GM21786 (cell line): ENCODE data around the gene HSDL1.

ENCODE experiments used
- ATAC-seq: cut with Tn5 transposase; IDR thresholded peaks from one replicate; pipeline ENCODE4 v1.9.1; 2021; ENCODE audit not compliant: unreplicated experiment

HSDL1 gene

GRCh38 chr16:84144859-84145639 is at the start of gene HSDL1, which contains the start of gene DNAAF1:
Gene HSDL1, minus strand, starts transcription at chr16:84145177. Its CDS starts 13,856 bp downstream, at chr16:84131321.
Gene DNAAF1, plus strand, starts transcription at chr16:84145308. Its CDS starts 133 bp downstream, at chr16:84145441.
- ATAC-seq: peak; percentile 72

DNA sequence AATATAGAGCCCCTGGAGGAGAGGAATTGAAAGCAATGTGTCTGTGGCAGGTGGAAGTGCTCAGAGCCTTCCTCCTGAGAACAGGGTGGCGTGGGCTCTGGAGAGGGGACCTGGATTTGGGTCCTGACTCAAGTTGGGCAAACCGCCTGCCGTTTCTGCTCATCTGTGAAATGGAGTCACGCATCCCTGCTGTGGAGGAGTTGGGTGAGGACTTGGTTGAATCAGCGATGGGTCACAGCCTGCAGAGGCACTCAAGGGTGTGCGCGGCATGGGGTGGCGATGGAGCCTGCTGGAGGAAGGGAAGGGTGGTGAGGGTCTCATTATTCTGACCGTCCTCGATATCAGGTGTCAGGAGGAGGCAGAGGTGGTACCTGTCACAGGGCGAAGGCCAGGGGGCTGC is 49.0 kb upstream of the HSDL1 start:
- ATAC-seq: no peak

DNA sequence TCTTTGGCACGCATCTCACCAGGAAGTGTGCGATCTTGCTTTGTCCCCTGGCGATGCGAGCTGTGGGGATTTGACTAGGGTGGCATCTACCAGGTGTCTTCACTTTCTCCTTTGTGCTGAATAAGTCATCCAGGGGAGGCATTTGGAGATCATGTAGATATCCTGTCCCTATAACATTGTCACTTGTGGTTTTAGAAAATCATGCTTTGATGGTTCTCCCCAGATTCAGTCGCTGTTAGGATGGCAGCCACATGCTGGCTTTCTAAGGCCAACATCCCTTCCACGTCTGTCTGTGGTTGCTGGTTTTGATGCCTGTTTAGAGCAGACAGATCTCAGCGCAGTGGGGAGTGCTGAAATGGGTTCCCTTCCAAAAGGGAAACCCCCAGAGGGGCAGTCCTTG is 48.5 kb upstream of the HSDL1 start:
- ATAC-seq: no peak

DNA sequence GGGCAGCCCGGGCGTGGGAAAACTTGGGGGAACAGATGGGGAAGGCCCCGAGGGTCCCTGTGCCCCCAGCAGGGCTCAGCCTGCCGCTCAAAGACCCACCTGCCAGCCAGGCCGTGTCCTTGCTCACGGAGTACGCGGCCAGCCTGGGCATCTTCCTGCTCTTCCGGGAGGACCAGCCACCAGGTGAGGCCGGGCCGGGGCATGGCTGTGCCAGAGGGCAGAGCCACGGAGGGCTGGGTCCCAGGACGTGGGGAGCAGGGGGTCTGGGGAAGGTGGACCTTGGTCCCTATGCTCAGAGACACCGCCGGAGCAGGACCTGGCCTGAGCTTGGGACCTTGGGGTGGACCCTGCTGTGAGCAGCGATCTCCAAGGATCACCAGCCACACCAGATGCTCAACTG is 46.5 kb upstream of the HSDL1 start:
- ATAC-seq: no peak

GRCh38 chr16:84190731-84191388 is 45.9 kb upstream of the HSDL1 start, which contains the start of gene ADAD2:
Gene ADAD2, plus strand, starts transcription at chr16:84191157. Its CDS starts 74 bp downstream, at chr16:84191231.
- no peak for ATAC-seq

DNA sequence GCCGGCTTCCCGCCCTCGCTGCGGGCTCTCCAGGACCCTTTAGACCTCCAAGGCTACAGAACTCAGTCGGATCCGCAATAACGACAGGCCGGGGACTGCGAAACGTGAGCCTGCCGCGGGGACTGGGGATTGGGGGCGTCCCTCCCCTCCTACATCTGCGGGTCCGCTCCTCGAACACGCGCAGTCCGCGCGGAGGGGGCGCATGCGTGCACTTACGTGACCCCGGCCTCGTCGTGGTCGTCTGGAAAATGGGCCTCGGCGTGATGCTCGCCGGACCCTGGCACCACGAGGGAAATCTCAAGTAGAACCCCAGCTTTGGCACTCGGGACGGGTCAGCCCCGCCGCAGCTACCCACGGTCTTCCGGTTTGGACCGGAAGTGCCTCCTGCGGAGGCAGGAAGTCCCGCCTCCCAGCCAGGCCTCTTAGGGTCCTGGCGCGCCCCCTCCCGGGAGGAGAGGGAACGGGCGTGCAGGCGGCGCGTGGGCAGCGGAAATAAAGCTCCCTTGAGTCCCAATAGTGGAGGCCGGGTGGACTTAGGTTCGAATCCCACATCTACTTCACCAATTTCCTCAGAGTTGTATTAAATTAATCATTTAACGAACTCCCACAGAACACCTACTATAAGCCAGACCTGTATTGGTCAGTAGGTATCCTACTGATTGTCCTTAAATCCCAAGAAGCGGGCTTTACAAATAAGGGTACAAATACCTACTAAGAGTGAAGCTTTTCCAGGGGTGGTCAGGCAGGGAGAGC is 41.9 kb upstream of the HSDL1 start, which contains the start of gene TAF1C:
TSS of gene TAF1C (minus strand) at position 373 of the 753 bp plus-strand sequence. CDS start 2,069 bp downstream, outside the sequence.
- ATAC-seq: peak; percentile 93

DNA sequence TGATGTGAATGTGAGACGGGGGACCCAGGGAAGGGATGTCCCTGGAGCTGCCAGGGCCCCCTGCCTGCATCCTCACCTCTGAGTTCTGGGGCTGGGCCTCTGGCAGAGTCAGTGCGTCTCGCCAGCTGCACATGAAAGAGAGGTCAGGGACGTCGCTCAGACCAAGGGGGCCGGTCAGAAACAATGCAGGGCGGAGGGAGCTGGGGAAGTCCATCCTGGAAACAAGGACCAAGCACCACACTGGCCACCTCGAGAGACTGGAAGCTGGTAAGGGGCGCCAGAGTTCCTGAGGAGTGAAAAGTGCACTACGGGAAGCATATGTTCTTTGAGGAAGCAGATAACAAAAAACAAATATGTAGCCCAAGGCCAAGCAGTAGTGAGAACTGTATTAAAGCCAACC is 39.8 kb upstream of the HSDL1 start:
- no peak for ATAC-seq

DNA sequence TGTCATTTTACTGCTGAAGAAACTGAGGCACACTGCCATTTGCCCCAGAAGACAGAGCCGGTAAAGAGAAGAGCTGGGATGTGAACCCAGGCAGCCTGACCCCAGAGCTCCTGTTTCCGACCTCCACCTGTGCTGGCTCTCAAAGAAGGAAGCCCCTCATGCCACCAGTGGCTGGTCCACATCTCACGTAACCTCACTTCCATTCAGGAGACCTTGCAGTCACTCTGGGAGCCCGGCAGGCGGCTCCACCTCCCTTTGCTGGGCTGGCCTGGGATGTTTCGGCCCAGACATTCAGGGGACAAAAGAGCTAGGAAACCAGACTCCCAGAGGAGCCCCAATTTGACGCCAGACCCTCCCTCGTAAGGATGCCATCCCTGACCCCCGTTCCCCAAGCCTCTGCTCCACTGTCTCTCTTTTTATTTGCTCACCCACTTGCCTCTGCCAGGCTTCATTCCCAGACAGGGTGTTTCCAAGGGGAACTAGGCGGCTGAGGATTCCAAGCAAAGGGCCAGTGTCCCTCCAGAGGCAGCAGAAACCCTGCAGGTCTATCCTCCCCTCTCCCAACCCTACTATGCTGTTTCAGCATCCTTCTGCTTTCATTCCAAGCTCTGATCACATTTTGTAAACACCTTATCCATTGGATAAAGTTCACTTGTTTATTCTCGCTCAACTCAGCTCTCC is 39.1 kb upstream of the HSDL1 start:
- no peak for ATAC-seq

GRCh38 chr16:84183572-84183875 is 38.5 kb upstream of the HSDL1 start:
- no peak for ATAC-seq

DNA sequence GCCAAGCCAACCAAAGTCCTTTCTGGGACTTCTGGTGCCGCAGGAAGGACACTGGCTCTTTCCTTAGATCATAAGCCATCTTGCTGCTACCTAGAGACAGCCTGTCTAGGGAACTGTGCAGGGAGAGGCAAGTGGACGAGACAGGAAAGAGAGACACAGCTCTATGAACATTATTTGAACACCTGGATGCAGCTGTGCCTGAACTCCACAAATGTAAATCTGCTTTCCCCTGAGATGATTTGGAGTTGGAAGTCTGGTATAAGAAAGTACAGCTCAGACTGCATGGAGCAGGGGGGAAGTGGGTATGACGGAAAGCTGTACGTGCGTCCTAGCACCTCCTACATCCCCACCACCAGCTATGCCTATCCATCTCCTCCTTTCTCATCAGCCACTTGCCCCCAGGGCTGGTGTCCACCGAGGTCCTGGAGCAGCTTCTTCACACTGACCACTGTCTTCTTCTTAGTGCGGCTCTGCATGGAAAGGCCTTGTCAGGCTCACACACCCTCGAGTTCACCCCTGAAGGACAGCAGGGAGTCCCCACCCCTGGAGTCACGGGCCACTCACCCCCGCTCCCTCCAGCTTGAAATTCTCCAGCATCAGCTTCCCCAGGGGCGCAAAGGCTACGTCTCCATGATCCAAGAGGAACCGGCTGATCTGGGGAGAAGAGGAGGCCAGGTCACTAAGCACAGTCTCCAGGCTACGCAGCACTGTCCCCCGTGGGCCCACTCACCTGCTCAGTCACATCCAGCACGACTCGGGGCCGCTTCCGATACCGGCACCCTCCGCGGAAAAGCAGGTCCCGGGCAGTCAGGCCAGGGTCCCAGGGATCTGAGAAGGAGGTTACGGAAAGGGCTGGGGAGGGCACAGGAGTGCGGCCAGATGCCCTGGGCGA is 37.9 kb upstream of the HSDL1 start:
- no peak for ATAC-seq

GRCh38 chr16:84182104-84182503 is 37.1 kb upstream of the HSDL1 start:
- ATAC-seq: no peak

DNA sequence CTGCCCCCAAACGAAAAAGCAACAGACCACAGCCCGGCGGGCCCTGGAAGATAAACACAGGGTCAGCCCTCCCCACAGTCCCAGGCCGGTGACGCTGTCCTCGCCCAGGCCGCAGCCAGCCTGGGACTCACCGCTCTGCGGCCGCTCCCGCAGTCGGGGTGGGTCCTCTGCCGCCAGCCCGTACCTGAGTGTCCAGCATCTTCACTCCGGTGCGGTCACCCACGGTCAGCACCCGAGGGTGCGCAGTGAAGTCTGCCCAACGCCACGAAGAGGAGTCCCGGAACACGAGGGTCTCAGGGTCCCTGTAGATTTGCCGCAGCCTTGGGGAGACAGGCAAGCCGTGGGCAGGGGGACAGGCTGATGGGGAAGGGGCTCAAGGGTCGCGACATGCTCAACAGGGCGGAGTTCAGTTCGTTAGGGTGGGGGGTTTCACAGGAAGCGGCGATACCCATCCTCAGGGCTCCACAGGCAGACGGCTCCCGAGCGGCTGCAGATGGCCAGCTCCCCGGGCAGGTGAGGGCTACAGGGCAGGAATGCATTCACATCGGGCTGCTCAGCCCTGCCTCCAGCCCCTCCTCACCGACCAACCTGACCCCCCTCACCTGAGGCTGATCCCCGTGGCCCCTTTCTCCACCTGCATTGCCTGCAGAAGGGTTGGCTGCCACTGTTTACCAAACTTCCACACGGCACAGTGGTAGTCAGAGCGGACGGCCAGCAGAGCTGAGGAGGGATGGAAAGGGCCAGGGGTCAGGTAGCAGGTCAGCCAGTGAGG is 36.4 kb upstream of the HSDL1 start:
- ATAC-seq: no peak

- no peak for ATAC-seq
These were observed 35.7 kb upstream of the HSDL1 start for GRCh38 chr16:84180519-84181140.

DNA sequence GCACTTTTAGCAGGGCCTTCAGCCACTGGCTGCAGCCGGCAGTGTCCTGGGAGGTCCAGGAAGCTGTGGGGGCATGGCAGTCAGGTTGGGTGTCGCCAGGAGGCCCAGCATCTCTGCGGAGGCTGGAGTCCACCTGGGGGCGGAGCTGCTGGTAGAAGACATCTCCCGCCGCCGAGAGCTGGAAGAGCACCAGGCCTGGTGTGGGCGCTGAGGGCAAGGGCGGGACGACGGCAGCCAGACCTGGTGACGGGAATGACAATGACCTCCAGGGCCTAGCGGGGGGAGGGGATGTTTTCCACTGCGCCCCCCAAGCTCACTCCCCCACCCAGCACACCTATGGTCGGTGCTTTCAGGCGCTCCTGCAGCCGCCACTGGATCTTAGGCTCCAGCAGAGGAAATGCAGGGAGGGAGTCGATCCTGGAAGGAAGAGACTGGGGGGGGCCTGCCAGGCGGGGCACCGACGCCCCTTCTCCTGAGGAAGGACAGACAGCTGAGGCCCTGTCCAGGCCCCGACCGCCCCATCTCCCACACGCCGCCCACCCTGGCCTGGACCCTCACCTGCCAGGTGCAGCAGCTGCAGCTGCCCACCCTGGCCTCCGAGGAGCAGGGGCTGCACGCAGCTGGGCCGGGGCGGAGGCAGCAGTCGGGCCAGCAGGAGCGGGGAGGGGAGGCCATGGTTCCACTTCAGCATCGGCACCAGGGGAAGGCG is 34.8 kb upstream of the HSDL1 start:
- ATAC-seq: no peak

- ATAC-seq: no peak
These were observed 34.1 kb upstream of the HSDL1 start for GRCh38 chr16:84178892-84179611.

DNA sequence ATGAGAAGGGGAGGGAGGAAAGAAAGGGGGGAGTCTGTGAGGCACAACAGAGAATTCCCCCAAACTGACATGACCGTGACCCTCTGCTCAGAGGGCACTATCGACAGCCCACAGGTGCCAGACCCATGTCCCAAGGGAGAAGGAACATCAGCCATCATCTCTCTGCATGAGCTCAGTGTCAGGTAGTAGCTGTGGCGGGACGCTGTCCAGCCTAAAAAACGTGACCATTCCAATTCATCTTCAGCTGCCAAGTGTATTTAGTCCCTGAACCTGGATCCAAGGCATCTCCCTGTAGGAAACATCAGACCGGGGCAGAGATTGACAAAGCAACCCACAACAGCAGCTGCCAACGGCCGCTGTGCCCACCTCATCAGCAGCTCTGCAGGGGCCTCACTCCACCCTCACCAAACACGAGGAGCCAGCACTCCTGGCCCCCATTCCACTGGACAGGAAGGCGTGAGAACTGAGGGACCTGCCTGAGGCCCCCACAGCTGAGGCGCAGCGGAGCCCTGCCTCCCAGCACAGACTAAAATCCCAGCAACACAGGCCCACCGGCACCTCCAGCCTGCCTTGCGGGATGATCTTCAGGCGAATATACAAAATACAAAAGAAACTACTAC is 33.3 kb upstream of the HSDL1 start:
- ATAC-seq: no peak

GRCh38 chr16:84177741-84178073 is 32.7 kb upstream of the HSDL1 start:
- ATAC-seq: no peak
